ENCODE measurements around the gene RBM19. TPM values are rescaled to one million over a fixed set of nuclear protein-coding genes. Genes with fewer than 3 reads are reported as not detected.

Gene RBM19
- polyA plus RNA-seq, 1 donor: 27.2 TPM

GRCh38 chr12:113974006-113974405 is 7.9 kb upstream of the RBM19 start:
- Histone ChIP-seq H3K27me3 (ENCODE audit: control insufficient read depth, insufficient read depth, low read length) (peaks cover 8% of the 10 kb centered on the region), H3K4me1 (ENCODE audit: control insufficient read depth, insufficient read depth, low read length) (no peaks in the 10 kb centered on the region)

GRCh38 chr12:113973109-113973904 is 7.2 kb upstream of the RBM19 start:
- no peak overlapping the region for H3K27ac ChIP-seq (ENCODE audit: low read length)
- H3K36me3 ChIP-seq (ENCODE audit: control insufficient read depth, insufficient read depth, low read length): no peaks in the 10 kb centered on the region
- peaks cover 10% of the 10 kb centered on the region for H3K27me3 ChIP-seq (ENCODE audit: control insufficient read depth, insufficient read depth, low read length)
- WGBS (ENCODE audit: insufficient coverage, low lambda C conversion rate): no CpG with 5 or more reads among the region's 10 CpGs
- no peaks in the 10 kb centered on the region for H3K9me3 ChIP-seq (ENCODE audit: control insufficient read depth, low read depth, low read length)
- no peak for DNase-seq
- H3K4me1 ChIP-seq (ENCODE audit: control insufficient read depth, insufficient read depth, low read length): no peaks in the 10 kb centered on the region
- H3K4me3 ChIP-seq (ENCODE audit: low read length): no peak overlapping the region

More at GRCh38 chr12:113974006-113974405, 7.9 kb upstream of the RBM19 start:
- no peak overlapping the region for H3K27ac ChIP-seq (ENCODE audit: low read length)
- no peaks in the 10 kb centered on the region for H3K9me3 ChIP-seq (ENCODE audit: control insufficient read depth, low read depth, low read length)
- WGBS (ENCODE audit: insufficient coverage, low lambda C conversion rate): no CpG with 5 or more reads among the region's 3 CpGs
- no peak overlapping the region for H3K4me3 ChIP-seq (ENCODE audit: low read length)
- no peaks in the 10 kb centered on the region for H3K36me3 ChIP-seq (ENCODE audit: control insufficient read depth, insufficient read depth, low read length)
- DNase-seq: no peak

- DNase-seq: no peak
- WGBS (ENCODE audit: insufficient coverage, low lambda C conversion rate): no CpG with 5 or more reads among the region's 4 CpGs
- no peaks in the 10 kb centered on the region for H3K9me3 ChIP-seq (ENCODE audit: control insufficient read depth, low read depth, low read length)
Measured at GRCh38 chr12:113971392-113971791, 5.3 kb upstream of the RBM19 start.

DNA sequence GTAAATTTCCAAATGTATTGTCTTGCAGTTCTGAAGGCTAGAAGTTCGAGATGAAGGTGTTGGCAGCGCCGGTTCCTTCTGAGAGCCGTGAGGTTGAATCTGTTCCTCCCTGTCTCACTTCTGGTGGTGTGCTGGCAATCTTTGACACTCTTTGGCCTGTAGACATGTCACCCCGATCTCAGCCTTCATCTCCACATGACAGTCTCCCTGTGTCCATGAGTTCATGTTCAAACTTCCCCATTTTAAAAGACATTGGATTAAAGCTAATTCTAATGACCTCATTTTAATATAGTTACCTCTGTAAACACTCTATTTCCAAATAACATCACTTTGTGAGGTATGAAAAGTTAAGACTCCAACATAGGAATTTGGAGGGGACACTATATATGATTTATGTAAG is 4.1 kb upstream of the RBM19 start:
- no peak for DNase-seq
- peaks cover 12% of the 10 kb centered on the region for H3K27me3 ChIP-seq (ENCODE audit: control insufficient read depth, insufficient read depth, low read length)
- no CpG with 5 or more reads among the region's 5 CpGs for WGBS (ENCODE audit: insufficient coverage, low lambda C conversion rate)
- H3K9me3 ChIP-seq (ENCODE audit: control insufficient read depth, low read depth, low read length): no peaks in the 10 kb centered on the region
- H3K4me3 ChIP-seq (ENCODE audit: low read length): no peak overlapping the region
- no peaks in the 10 kb centered on the region for H3K36me3 ChIP-seq (ENCODE audit: control insufficient read depth, insufficient read depth, low read length)
- H3K4me1 ChIP-seq (ENCODE audit: control insufficient read depth, insufficient read depth, low read length): peaks cover 2% of the 10 kb centered on the region
- H3K27ac ChIP-seq (ENCODE audit: low read length): no peak overlapping the region

More at GRCh38 chr12:113971392-113971791, 5.3 kb upstream of the RBM19 start:
- no peaks in the 10 kb centered on the region for H3K36me3 ChIP-seq (ENCODE audit: control insufficient read depth, insufficient read depth, low read length)
- no peak overlapping the region for H3K27ac ChIP-seq (ENCODE audit: low read length)
- H3K27me3 ChIP-seq (ENCODE audit: control insufficient read depth, insufficient read depth, low read length): peaks cover 12% of the 10 kb centered on the region
- H3K4me3 ChIP-seq (ENCODE audit: low read length): no peak overlapping the region
- no peaks in the 10 kb centered on the region for H3K4me1 ChIP-seq (ENCODE audit: control insufficient read depth, insufficient read depth, low read length)

DNA sequence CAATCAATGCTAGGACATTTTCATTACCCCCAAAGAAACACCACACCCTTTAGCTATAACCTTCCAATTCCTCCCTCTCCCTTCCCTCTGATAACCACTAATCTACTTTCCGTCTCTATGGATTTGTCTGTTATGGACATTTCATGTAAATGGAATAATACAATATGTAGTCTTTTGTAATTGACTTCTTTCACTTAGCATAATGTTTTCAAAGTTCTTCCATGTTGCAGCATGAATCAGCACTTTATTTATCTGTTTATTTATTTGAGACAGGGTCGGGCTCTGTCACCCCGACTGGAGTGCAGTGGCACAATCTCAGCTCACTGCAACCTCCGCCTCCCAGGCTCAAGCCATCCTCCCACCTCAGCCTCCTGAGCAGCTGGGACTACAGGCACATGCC is 1.2 kb upstream of the RBM19 start:
- H3K4me1 ChIP-seq (ENCODE audit: control insufficient read depth, insufficient read depth, low read length): peaks cover 2% of the 10 kb centered on the region
- H3K27me3 ChIP-seq (ENCODE audit: control insufficient read depth, insufficient read depth, low read length): peaks cover 12% of the 10 kb centered on the region
- WGBS (ENCODE audit: insufficient coverage, low lambda C conversion rate): 0% methylated on average over 1 of the region's 4 CpGs
- no peak for DNase-seq
- H3K4me3 ChIP-seq (ENCODE audit: low read length): no peak overlapping the region
- H3K9me3 ChIP-seq (ENCODE audit: control insufficient read depth, low read depth, low read length): no peaks in the 10 kb centered on the region
- peaks cover 5% of the 10 kb centered on the region for H3K36me3 ChIP-seq (ENCODE audit: control insufficient read depth, insufficient read depth, low read length)
- no peak overlapping the region for H3K27ac ChIP-seq (ENCODE audit: low read length)

- H3K27me3 ChIP-seq (ENCODE audit: control insufficient read depth, insufficient read depth, low read length): no peaks in the 10 kb centered on the region
- H3K4me3 ChIP-seq (ENCODE audit: low read length): no peak overlapping the region
- WGBS (ENCODE audit: insufficient coverage, low lambda C conversion rate): no CpG with 5 or more reads among the region's 1 CpG
- peaks cover 48% of the 10 kb centered on the region for H3K36me3 ChIP-seq (ENCODE audit: control insufficient read depth, insufficient read depth, low read length)
- no peak for DNase-seq
- peaks cover 2% of the 10 kb centered on the region for H3K4me1 ChIP-seq (ENCODE audit: control insufficient read depth, insufficient read depth, low read length)
- H3K27ac ChIP-seq (ENCODE audit: low read length): no peak overlapping the region
- H3K9me3 ChIP-seq (ENCODE audit: control insufficient read depth, low read depth, low read length): no peaks in the 10 kb centered on the region
Measured at GRCh38 chr12:113962733-113963132, 3.4 kb downstream of the RBM19 start.

DNA sequence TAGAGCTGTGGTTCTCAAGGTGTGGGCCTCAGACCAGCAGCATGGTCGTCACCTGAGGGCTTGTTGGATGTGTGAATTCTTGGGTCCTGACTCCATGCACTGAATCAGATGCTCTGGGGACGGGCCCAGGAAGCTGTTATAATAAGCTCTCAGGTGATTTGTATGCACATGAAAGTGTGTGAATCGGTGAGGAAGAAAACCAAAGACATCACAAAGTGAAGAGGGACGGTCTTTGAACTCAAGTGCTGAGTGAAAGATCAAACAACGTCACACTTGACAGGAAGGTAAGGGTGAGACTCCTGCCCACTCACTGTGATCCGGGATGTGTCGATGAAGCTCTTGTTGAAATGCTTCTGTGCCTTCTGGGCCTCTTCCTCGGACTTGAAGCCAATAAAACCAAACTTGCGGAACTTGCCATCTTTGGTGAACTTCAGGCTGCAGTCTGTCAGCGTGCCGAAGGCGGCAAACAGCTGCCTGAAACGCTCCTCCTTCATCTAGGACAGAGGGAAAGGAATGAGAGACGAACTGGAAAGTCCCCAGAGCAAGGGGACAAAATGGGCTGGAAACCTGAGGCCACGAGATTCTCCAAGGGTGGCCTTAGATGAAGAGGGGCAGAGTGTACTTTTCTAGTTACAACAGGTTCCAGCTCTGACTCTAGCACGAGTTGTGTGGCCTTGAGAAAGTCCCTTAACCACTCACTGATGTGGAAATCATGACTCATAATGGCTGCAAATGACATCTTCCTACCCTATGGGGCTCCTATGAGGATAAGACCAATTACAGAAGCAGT is 4.0 kb downstream of the RBM19 start:
- peaks cover 2% of the 10 kb centered on the region for H3K4me1 ChIP-seq (ENCODE audit: control insufficient read depth, insufficient read depth, low read length)

DNA sequence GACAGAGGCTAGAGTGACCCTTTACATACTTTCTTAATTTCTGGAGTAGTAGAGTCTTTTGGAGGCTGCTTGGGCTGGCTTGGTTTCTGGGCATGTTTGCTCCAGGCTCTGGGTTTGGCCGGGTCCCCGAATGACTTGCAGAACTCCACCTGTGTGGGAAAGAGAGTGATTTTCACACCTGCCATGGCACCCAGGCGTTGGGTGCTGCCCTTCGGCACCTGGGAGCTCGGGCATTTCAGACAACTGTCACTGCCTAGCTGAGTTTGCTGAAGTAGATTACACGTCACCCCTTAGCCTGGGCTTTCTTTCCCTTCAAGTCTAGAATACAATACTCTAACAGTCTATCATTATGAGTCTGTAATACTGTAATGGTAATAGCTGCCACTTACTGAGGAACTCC is 6.1 kb downstream of the RBM19 start:
- H3K9me3 ChIP-seq (ENCODE audit: control insufficient read depth, low read depth, low read length): no peaks in the 10 kb centered on the region
- no peaks in the 10 kb centered on the region for H3K4me1 ChIP-seq (ENCODE audit: control insufficient read depth, insufficient read depth, low read length)
- DNase-seq: no peak
- no CpG with 5 or more reads among the region's 6 CpGs for WGBS (ENCODE audit: insufficient coverage, low lambda C conversion rate)
- no peak overlapping the region for H3K27ac ChIP-seq (ENCODE audit: low read length)
- peaks cover 63% of the 10 kb centered on the region for H3K36me3 ChIP-seq (ENCODE audit: control insufficient read depth, insufficient read depth, low read length)
- H3K27me3 ChIP-seq (ENCODE audit: control insufficient read depth, insufficient read depth, low read length): no peaks in the 10 kb centered on the region
- no peak overlapping the region for H3K4me3 ChIP-seq (ENCODE audit: low read length)

More for the DNA sequence above, 4.0 kb downstream of the RBM19 start:
- Histone ChIP-seq H3K27ac (ENCODE audit: low read length) (no peak overlapping the region), H3K9me3 (ENCODE audit: control insufficient read depth, low read depth, low read length) (no peaks in the 10 kb centered on the region), H3K4me3 (ENCODE audit: low read length) (no peak overlapping the region), H3K36me3 (ENCODE audit: control insufficient read depth, insufficient read depth, low read length) (peaks cover 49% of the 10 kb centered on the region), H3K27me3 (ENCODE audit: control insufficient read depth, insufficient read depth, low read length) (no peaks in the 10 kb centered on the region)
- WGBS (ENCODE audit: insufficient coverage, low lambda C conversion rate): 100% methylated on average over 1 of the region's 16 CpGs
- no peak for DNase-seq

DNA sequence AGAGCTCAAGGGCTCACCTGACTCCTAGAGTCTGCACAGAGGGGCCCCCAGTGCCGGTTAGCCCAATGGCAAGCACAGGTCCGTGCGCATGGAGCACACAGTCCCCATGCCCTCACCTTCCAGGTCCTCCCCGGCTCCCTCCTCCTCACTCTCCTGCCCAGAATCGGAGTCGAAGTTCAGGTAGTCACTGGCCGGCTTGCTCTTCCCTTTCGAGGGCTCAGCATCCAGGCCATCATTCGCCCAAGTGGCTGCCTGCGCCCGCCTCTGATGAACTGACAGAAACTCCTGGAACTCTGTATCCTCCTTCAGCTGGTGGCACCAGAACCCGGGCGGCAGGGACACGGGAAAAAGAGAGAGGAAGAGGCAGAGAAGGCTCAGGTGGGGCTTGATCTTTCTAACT is 7.0 kb downstream of the RBM19 start:
- no peak overlapping the region for H3K27ac ChIP-seq (ENCODE audit: low read length)
- H3K36me3 ChIP-seq (ENCODE audit: control insufficient read depth, insufficient read depth, low read length): peaks cover 72% of the 10 kb centered on the region
- H3K27me3 ChIP-seq (ENCODE audit: control insufficient read depth, insufficient read depth, low read length): no peaks in the 10 kb centered on the region
- no peak overlapping the region for H3K4me3 ChIP-seq (ENCODE audit: low read length)
- no peaks in the 10 kb centered on the region for H3K9me3 ChIP-seq (ENCODE audit: control insufficient read depth, low read depth, low read length)
- no peaks in the 10 kb centered on the region for H3K4me1 ChIP-seq (ENCODE audit: control insufficient read depth, insufficient read depth, low read length)
- WGBS (ENCODE audit: insufficient coverage, low lambda C conversion rate): no CpG with 5 or more reads among the region's 14 CpGs
- DNase-seq: no peak

DNA sequence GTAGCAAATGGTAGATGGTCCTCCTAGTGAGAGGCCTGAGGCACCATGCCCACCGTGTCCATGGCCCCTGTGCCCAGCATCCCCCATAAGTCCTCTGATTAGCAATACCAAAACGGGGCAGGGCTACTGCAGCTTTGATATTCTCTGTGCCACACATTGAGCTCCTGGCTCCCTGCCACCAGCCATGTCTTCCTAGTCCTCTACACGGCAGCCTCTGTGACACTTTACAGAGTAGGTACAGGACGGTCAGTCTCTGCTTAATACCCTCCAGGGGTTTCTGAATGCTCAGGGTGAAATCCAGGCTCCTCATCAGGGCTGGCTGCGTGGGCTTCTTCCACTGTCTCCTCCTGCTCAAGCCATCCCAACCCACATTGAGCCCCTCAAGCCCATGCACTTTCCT is 8.0 kb downstream of the RBM19 start:
- Histone ChIP-seq H3K36me3 (ENCODE audit: control insufficient read depth, insufficient read depth, low read length) (peaks cover 75% of the 10 kb centered on the region), H3K9me3 (ENCODE audit: control insufficient read depth, low read depth, low read length) (no peaks in the 10 kb centered on the region), H3K4me3 (ENCODE audit: low read length) (no peak overlapping the region), H3K27ac (ENCODE audit: low read length) (no peak overlapping the region), H3K27me3 (ENCODE audit: control insufficient read depth, insufficient read depth, low read length) (no peaks in the 10 kb centered on the region), H3K4me1 (ENCODE audit: control insufficient read depth, insufficient read depth, low read length) (no peaks in the 10 kb centered on the region)
- WGBS (ENCODE audit: insufficient coverage, low lambda C conversion rate): no CpG with 5 or more reads among the region's 5 CpGs
- no peak for DNase-seq
